MCF 10A (cell line): ENCODE data around the gene SETSIP. TPM values are rescaled to one million over a fixed set of nuclear protein-coding genes. Genes with fewer than 3 reads are reported as not detected.

Experiments
- BruUV-seq: library from RNA; stranded (reverse); fragments of 400-500 nt; replicated peaks from 2 replicates; lab custom pipeline; 2021; lab: Mats Ljungman, UMichigan
- CTCF ChIA-PET: fragments of 300-600 bp; sonication (Branson Sonifier 250); formaldehyde crosslinking; extraction: SDS; loops from one replicate; lab custom pipeline; 2021; ENCODE audit warnings: antibody characterized with exemption, inconsistent platforms; lab: Yijun Ruan, JAX
- POLR2A ChIA-PET: fragments of 300-600, 350-650 bp; sonication (Branson Sonifier 250); formaldehyde crosslinking; extraction: SDS; loops from one replicate; lab custom pipeline; 2020; ENCODE audit warnings: antibody characterized with exemption, inconsistent platforms; lab: Yijun Ruan, JAX
- DNase-seq: peaks from one replicate; pipeline ENCODE4 v3.0.0-alpha.2; 2018; ENCODE audit not compliant: unreplicated experiment
- H3K27ac Mint-ChIP-seq: one replicate; pipeline ENCODE4 v1.8.0; 2022; ENCODE audit warnings: mild to moderate bottlenecking, low read depth, mixed read lengths; ENCODE audit not compliant: unreplicated experiment
- H3K27me3 Mint-ChIP-seq: one replicate; pipeline ENCODE4 v1.8.0; 2022; ENCODE audit warnings: mixed read lengths; ENCODE audit not compliant: insufficient read depth, unreplicated experiment
- H3K36me3 Mint-ChIP-seq: one replicate; pipeline ENCODE4 v1.8.0; 2022; ENCODE audit warnings: mild to moderate bottlenecking, moderate library complexity, mixed read lengths; ENCODE audit not compliant: insufficient read depth, unreplicated experiment
- H3K4me1 Mint-ChIP-seq: one replicate; pipeline ENCODE4 v1.8.0; 2022; ENCODE audit warnings: mixed read lengths; ENCODE audit not compliant: insufficient read depth, unreplicated experiment
- H3K4me3 Mint-ChIP-seq: one replicate; pipeline ENCODE4 v1.8.0; 2022; ENCODE audit warnings: mild to moderate bottlenecking, moderate library complexity, mixed read lengths; ENCODE audit not compliant: unreplicated experiment
- H3K9me3 Mint-ChIP-seq: one replicate; pipeline ENCODE4 v1.8.0; 2022; ENCODE audit warnings: mixed read lengths; ENCODE audit not compliant: unreplicated experiment
- intact Hi-C: fragments of 100-400 bp; cut with micrococcal nuclease; formaldehyde crosslinking; loops from 2 replicates; pipeline ENCODE4 v1.14.1; 2022
- total RNA-seq: library from RNA; stranded (reverse); gene quantifications from 2 replicates; pipeline ENCODE4 v1.2.3, GENCODE V29; 2022
- TF ChIP-seq, protein P1 (sequence below): fragments of 200-600 bp; IDR thresholded peaks from one replicate; pipeline ENCODE4 v1.8.0; 2022; ENCODE audit warnings: antibody characterized with exemption, mild to moderate bottlenecking; ENCODE audit not compliant: unreplicated experiment

Gene SETSIP
- total RNA-seq, 1 experiment from 2014 or later = not detected

- H3K4me1 Mint-ChIP-seq = no peaks in the 10 kb centered on the region
- ChIA-PET CTCF (interaction anchor here (0.6 kb wide), 1 partner anchor 96 kb away, joined by 5 read pairs; no protein-coding TSS in a partner anchor), POLR2A (interaction anchor here (0.8 to 1.3 kb wide), 2 partner anchors 13 to 21 kb away, joined by 3 to 5 read pairs; no protein-coding TSS in a partner anchor)
- no peak overlapping the region for H3K27ac Mint-ChIP-seq
- TF ChIP-seq, protein P1, sequence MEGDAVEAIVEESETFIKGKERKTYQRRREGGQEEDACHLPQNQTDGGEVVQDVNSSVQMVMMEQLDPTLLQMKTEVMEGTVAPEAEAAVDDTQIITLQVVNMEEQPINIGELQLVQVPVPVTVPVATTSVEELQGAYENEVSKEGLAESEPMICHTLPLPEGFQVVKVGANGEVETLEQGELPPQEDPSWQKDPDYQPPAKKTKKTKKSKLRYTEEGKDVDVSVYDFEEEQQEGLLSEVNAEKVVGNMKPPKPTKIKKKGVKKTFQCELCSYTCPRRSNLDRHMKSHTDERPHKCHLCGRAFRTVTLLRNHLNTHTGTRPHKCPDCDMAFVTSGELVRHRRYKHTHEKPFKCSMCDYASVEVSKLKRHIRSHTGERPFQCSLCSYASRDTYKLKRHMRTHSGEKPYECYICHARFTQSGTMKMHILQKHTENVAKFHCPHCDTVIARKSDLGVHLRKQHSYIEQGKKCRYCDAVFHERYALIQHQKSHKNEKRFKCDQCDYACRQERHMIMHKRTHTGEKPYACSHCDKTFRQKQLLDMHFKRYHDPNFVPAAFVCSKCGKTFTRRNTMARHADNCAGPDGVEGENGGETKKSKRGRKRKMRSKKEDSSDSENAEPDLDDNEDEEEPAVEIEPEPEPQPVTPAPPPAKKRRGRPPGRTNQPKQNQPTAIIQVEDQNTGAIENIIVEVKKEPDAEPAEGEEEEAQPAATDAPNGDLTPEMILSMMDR = no peak
- BruUV-seq = no TSS peak
- intact Hi-C loops = no loop called here
- no peak overlapping the region for H3K4me3 Mint-ChIP-seq
- no peaks in the 10 kb centered on the region for H3K9me3 Mint-ChIP-seq
- DNase-seq = peak; percentile 78
- H3K36me3 Mint-ChIP-seq = no peaks in the 10 kb centered on the region
- H3K27me3 Mint-ChIP-seq = no peaks in the 10 kb centered on the region
Observed at GRCh38 chr1:92043621-92044020, 31.6 kb downstream of the SETSIP start.

DNA sequence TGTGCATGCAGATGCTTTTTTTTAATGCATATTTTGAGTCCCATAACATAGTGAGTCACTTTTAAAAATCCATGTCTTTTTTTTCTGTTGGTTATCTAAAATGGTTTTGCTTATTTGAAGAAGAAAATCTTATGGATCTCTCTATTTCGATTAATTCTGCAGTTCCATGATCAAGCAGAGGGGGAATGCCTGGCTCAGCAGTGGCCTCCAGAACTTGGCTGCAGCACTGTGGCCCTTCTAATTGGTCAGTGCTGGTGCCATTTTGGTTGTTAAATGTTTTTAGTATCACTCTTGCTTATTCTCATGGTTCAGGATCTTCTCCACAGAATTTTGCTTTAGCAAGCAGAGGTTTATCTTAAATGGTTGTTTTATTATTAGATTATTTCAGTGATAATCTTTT is 34.2 kb downstream of the SETSIP start:
- Mint-ChIP-seq H3K27ac (no peak overlapping the region), H3K9me3 (no peaks in the 10 kb centered on the region), H3K4me3 (no peak overlapping the region), H3K36me3 (no peaks in the 10 kb centered on the region), H3K27me3 (no peaks in the 10 kb centered on the region), H3K4me1 (no peaks in the 10 kb centered on the region)
- intact Hi-C loops = no loop called here
- TF ChIP-seq, protein P1 = no peak
- ChIA-PET CTCF (interaction anchor here (0.6 kb wide), 1 partner anchor 36 kb away, joined by 3 read pairs; no protein-coding TSS in a partner anchor), POLR2A (interaction anchor here (0.7 to 1.7 kb wide), 2 partner anchors 40 to 166 kb away, joined by 4 read pairs; partner anchors contain the start of gene BTBD8)
- no TSS peak for BruUV-seq
- no peak for DNase-seq

DNA sequence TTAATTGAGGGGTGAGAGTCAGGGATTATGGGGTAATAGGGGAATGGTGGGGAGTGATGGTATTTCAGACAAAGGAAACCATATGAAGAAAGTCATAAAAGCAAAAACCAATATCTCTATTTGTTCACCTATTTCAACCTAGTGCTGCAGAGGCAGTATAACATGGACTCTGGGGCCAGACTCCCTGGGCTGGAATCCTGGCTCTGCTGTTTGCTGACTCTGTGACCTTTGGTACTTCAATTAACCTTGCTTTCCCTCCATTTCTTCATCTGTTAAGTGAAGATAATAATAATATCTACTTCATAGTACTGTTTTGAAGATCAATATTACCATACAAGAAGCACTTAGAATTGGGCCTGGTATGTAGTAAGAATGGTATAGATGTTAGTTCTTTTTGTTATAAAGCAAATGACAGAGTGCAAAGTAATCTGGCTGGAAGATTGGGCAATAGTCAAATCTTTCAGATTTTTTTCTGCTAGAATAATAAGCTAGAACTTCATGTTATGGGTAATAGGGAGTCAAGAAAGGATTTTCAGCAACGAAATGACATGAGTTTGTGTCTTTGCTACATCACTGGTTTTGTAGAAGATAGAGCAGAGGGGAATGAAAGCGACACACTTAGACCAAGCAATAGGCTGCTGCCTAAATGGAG is 36.4 kb downstream of the SETSIP start:
- Mint-ChIP-seq H3K27me3 (no peaks in the 10 kb centered on the region), H3K4me1 (no peaks in the 10 kb centered on the region), H3K36me3 (no peaks in the 10 kb centered on the region), H3K9me3 (no peaks in the 10 kb centered on the region), H3K4me3 (no peak overlapping the region), H3K27ac (no peak overlapping the region)
- BruUV-seq = no TSS peak
- ChIA-PET CTCF (no interaction called here), POLR2A (no interaction called here)
- TF ChIP-seq, protein P1 = no peak
- DNase-seq = no peak
- intact Hi-C loops = no loop called here

- Mint-ChIP-seq H3K9me3 (no peaks in the 10 kb centered on the region), H3K4me1 (no peaks in the 10 kb centered on the region), H3K36me3 (no peaks in the 10 kb centered on the region), H3K4me3 (no peak overlapping the region), H3K27me3 (no peaks in the 10 kb centered on the region), H3K27ac (no peak overlapping the region)
- DNase-seq = no peak
- CTCF ChIA-PET = interaction anchor here (0.6 kb wide), 1 partner anchor 54 kb away, joined by 3 read pairs; no protein-coding TSS in a partner anchor
- POLR2A ChIA-PET = interaction anchor here (0.6 kb wide), 3 partner anchors 527 to 1615 kb away, joined by 3 to 5 read pairs (median 4); partner anchors contain the start of gene RPL5
- no TSS peak for BruUV-seq
- TF ChIP-seq, protein P1 = no peak
- intact Hi-C loops = no loop called here
Observed at GRCh38 chr1:92037400-92037799, 37.8 kb downstream of the SETSIP start.
